NCI-H345 treated with DMSO at 0.1 percent for 48 hours (cell line): Measurements from ENCODE around the gene DNASE1L1.

Experiments
- DNase-seq: peaks from one replicate; lab custom pipeline; 2025; ENCODE audit not compliant: unreplicated experiment; lab: John Stamatoyannopoulos, UW

DNASE1L1 gene

DNA sequence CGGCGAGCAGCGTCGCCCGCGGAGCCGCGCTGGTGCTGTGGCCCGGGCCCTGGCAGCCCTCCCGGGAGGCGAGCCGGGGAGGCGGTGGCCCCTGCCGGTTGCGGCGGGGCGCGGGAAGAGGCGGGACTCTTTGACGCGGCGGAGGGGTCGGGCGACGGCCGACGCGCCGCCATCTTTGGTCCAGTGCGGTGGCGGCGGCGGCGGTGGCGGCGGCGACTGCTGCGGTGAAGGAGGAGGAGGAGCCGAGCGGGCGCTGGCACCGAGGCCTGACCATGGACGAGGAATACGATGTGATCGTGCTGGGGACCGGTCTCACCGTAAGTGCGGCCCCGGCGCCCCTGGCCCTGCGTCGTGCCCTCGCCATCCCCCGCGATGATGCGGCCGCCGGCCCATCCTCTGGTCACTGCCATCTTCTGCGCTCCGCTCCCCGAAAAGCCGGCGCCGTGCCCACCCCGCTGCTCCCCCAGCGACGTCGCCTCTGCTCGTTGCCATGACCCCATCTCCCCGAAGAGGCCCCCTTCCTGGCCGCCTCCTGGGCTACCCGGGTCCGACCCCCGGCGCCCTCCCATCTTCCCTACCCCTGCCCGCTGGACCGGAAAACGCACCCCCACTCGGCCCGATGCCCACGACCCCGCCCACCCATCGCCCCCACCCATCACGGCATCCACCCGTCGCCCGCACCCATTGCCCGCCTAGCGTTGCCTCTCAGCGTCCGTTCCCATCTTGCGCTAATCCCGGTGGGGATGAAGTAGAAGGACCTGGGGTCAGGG is 28.1 kb upstream of the DNASE1L1 start, which contains the start of gene GDI1:
Gene GDI1 (plus strand): TSS at position 172 of the 770 bp plus-strand sequence. CDS start 101 bp downstream, at position 273.
- no peak for DNase-seq

DNA sequence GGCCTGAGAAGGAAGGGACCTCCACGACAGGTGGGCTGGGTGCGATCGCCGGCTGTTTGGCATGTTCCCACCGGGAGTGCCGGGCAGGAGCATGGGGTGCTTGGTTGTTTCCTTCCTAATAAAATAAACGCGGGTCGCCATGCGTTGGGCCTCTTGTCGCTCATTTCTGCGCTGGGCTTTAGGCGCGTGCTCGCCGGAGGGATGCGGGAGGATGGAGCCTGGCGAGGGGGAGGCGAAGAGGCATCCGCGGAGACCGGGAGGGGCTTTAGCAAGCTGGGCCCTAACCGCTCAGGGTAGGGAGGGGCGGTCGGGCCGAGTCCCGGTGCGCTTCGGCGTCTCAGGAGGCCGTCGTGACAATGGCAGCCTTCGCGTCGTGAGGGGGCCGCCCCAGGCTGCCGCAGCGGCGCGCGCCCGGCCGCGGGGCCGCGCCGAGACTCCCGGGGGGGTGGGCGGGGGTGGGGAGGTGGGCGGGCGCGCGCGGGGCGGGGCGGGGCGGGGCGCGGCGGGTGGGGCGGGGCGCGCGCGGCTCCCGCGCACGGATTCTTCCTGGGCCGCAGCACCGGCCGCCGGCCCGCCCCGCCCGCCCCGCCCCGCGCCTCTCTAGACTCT is 27.4 kb upstream of the DNASE1L1 start:
- DNase-seq, result peak; percentile 4

GRCh38 chrX:154435171-154435733 is 26.2 kb upstream of the DNASE1L1 start:
- DNase-seq, result no peak

DNA sequence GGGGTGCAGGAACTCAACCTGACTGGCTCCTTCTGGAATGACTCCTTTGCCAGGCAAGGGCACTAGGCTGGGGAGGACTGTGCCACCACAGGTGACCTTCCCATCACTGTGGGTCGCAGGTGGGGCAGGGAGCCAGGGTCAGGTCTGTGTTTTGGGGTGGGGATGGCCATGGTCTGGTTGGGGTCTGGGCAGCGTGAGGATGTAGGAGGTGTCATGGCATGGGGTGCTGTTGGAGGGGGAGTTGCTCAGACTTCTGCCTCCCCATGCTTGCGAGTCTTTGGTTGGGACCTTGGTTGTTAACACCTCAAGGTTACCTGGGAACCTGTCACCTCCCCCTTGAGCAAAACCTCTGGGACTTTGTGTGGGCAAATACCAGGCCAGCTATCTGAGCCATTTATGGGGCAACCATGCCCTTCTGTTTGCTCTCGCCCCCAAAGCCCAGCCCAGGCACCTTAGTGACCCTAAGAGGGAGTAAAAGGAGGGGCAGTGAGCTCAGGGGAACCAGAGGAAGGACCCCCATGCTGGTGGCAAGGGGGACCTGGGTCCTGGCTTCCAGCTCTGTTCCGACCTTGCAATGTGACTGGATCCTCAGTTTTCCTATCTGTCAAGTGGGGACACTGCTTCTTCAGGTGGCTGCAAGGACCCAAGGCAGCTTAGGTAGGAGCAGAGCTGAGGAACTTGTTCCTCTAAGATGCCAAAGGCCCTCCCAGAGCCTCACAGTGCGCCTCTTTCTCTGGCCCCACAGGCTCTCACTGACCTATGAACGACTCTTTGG is 25.5 kb upstream of the DNASE1L1 start:
- no peak for DNase-seq

DNA sequence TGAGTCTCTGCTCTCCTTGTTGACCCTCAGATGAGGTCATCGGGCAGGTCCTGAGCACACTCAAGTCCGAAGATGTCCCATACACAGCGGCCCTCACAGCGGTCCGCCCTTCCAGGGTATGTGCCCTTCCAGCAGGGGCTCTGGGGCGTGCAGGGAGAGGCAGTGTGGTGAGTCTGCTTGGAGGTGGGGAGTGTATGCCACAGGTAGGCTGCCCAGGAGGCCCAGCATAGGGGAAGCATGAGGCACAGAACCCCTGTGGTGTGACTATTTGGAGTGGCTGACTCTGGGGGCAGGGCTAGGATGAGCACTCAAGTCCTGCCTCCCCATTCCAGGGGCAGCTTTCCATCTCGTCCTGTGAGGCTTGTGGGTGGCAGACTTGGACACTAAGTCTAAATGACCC is 24.6 kb upstream of the DNASE1L1 start:
- no peak for DNase-seq

- DNase-seq, result no peak
Measured at GRCh38 chrX:154432210-154432609, 23.2 kb upstream of the DNASE1L1 start.

- DNase-seq, result no peak
Measured at GRCh38 chrX:154431341-154431740, 22.3 kb upstream of the DNASE1L1 start.

DNA sequence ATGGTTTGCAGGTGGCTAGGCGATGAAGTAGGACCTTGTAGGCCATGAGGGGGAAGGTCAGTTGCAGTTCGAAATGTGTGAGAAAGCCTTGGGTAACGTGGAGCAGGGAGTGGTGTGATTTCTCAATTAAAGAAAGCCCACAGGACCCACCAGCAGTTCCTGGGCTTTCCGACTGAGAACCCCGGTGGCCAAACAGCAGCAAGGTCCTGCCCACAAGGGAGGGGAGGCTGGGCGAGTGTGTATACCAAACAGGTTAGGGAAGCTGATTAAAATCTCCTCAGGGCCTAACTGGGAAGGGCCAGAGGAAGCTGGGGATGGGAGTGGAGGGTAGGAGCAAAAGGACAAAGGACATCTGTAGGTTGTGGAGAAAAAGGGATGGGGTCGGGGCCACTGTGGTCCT is 21.9 kb upstream of the DNASE1L1 start:
- DNase-seq, result no peak

DNA sequence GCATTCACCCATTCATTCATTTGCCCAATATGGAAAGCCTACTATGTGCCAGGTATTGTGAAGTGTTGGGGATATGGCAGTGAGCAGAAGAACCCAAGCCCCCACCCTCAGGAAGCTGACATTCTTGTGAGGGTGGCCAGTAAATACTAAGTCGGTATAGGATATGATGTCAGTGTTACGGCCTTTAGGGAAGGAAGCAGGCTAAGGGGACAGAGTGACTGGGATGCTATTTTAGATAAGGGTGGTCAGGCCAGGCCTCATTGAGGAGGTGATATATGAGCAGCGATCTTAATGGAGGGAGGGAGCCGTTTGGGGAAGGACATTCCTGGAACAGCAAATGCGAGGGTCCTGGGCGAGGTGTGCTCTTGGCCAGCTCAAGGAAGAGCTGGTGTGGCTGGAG is 21.4 kb upstream of the DNASE1L1 start:
- no peak for DNase-seq

GRCh38 chrX:154429711-154430110 is 20.7 kb upstream of the DNASE1L1 start:
- no peak for DNase-seq

GRCh38 chrX:154428176-154429171 is 19.4 kb upstream of the DNASE1L1 start, which contains the start of gene ATP6AP1:
TSS of gene ATP6AP1 (plus strand) at chrX:154428677. CDS start at chrX:154428693, 16 bp downstream.
- peak; percentile 76 for DNase-seq

GRCh38 chrX:154426916-154427770 is 18.1 kb upstream of the DNASE1L1 start:
- no peak for DNase-seq

DNA sequence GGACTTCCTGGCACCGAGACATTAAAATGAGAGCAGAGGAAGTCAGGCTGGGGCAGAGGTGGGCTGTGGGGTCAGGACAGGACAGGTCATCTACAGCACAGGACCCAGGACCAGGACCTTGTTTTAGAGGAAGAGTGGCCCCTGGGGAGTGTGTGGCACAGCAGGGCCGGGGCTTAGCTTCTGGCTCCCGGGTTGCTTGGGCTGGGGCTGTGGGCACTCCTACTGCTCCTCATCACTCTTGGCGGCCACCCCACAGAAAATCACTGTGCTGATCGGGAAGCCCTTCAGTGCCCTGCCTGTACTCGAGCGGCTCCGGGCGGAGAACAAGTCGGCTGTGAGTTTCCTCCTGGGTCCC is 11.3 kb upstream of the DNASE1L1 start:
- no peak for DNase-seq

DNA sequence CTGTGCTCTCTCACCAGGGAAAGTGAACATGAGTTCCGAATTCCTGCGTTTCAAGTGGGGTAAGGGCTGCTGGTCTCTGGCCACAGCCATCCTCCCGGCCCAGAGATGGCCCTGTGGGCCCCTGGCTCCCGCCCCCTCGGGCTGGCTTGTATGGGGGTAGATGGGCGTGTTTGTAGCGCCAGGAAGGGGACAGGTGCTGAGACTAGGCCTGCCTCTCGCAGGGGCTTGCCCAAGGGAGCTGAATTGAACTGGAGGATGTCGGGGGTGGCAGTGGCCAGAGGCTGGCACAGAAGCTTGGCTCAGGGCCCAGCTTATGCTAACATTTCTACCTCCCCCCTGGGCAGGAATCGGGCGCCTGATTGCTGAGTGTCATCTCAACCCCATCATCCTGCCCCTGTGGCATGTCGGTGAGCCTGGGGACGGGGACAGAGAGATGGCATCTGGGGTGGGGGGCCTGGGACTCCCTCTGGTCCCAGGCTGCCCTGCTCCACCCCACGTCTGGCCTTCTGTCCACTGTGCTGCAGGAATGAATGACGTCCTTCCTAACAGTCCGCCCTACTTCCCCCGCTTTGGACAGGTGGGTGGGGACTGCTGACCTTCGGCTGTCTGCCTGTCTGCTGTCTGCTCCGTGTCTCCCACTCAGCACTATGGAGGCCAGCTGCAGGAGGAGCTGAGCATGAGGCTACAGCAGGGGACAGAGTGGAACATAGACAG is 10.8 kb upstream of the DNASE1L1 start:
- peak; percentile 38 for DNase-seq

- no peak for DNase-seq
Measured at GRCh38 chrX:154419189-154419588, 10.1 kb upstream of the DNASE1L1 start.

DNA sequence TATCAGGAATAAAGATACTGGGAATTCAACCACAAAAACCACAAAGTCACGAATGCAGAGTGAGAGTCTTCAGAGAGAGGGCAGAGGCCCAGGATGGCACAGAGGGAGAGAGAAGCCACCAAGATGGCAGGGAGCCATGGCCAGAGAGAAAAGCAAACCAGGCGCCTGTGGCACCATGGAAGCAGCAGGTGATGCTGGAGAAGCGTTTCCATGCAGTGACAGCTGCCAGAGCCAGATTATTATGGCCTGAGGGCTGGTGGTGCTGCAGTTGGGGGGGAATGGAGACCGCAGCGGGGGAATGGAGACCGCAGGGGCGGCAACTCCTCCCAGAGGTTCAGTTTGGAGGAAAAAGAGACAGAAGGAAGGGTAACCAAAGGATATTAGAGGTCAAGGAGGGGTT is 8.1 kb upstream of the DNASE1L1 start:
- no peak for DNase-seq

- DNase-seq, result no peak
Measured at GRCh38 chrX:154413142-154413541, 4.1 kb upstream of the DNASE1L1 start.

DNA sequence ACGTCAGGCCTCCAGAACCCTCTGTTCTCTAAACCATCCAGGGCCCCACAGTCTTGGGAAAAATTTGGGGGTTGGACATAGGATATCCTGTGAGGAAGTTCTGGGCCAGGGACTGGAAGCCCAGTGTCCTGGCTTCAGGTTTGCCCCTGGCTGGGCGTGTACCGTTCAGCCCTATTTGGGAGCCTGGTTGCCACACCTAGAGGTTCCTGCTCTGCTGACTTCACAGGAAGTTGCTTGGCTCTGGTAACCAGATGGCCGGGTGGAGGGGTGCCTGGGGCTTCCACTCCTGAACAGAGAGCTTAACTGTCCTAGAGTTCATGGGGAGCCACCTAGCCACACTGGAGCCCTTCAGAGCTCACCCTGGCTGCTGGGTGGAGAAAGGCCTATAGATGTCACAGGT is 3.4 kb upstream of the DNASE1L1 start:
- DNase-seq, result no peak

DNA sequence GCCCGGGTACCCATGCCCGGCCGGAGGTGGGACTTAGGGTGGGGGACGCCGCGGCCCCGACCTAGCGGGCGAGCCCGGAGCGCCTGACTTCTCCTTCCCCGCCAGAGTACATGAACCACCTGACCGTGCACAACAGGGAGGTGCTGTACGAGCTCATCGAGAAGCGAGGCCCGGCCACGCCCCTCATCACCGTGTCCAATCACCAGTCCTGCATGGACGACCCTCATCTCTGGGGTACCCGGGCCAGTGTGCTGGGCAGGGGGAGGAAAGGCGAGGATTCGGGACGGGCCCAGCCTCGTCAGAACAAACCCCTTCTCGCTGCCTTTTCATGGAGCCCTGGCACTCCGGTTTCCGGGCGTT is 2.9 kb upstream of the DNASE1L1 start:
- peak; percentile 19 for DNase-seq
